NK-92 (cell line): ENCODE data around the gene CDK11A.
"Not testable (repeated sequence)": the region's sequence is repeated elsewhere in the genome, so short reads cannot be mapped to it uniquely, and the experiment has no call there.

Experiments used
- DNase-seq: peaks from one replicate; lab custom pipeline; 2025; ENCODE audit not compliant: unreplicated experiment; lab: John Stamatoyannopoulos, UW

CDK11A gene

DNA sequence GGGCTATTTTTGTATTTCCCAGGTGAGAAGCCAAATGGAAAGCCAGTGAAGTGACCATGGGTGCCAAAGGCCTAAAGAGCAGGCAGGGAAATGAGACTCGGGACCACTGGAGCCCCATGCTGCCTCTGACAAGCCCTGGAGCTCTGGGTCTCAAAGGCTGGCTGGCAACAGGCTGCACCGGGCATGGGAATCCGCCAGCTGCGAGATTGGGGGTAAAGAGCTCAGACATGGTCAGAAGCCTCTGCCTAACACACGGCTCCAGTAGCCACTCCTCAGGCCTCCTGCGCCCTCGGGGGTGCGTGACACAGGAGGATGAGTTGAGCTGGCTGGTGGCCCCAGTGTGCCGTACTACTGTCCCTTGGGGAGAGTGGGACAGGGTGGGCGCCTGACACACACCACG, 59.8 kb downstream of the CDK11A start:
- not testable (repeated sequence) for DNase-seq

DNA sequence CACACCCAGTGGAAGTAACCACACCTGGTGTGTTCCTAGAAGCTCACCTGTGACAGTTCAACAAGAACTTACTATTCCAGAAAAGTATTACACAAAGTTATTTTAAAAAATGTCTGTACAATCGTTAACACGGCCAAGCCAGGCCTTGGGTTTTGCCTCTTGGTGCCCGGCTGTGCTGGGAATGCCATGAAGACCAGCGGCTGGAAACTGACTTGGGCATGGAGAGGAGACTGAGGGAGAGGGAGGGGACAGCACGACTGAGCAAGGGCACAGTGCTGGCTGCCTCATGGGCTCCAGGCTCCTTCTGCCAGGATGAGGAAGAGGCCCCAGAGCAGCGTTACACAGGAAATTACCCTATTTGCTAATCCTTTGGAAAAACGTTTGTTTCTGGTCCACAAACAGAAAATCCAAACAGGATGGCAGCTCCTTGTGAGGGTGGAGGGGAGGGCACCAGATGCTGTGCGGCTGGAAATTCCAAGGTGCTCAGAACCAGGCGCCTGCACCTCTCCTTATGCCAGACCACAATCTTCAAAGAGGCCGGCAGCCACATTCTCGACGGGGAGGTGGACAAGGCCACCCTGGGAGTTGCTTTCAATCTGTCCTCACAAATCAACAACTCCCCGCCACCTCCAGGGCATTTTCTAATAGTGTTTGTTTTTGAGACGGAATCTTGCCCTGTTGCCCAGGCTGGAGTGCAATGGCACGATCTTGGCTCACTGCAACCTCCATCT, 61.2 kb downstream of the CDK11A start:
- DNase-seq: not testable (repeated sequence)

DNA sequence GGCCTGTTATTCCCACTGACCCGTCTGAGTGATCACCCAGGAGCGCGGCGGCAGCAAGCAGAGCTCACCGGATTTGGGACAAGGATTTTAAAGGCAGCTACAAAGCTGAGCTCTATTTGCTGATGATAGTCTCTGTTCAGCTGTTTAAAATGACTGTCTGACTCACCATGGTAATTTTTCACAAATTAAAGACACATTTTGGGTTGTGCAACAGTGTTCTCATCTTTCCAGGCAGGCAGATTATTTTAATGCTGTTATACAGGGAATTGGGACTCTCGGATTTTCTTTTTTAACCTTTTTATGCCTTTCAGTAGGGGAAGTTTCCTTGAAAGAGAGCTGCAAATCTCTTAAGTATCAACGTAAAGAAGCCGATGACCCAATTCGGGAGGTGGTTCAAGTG, 61.8 kb downstream of the CDK11A start:
- not testable (repeated sequence) for DNase-seq

DNA sequence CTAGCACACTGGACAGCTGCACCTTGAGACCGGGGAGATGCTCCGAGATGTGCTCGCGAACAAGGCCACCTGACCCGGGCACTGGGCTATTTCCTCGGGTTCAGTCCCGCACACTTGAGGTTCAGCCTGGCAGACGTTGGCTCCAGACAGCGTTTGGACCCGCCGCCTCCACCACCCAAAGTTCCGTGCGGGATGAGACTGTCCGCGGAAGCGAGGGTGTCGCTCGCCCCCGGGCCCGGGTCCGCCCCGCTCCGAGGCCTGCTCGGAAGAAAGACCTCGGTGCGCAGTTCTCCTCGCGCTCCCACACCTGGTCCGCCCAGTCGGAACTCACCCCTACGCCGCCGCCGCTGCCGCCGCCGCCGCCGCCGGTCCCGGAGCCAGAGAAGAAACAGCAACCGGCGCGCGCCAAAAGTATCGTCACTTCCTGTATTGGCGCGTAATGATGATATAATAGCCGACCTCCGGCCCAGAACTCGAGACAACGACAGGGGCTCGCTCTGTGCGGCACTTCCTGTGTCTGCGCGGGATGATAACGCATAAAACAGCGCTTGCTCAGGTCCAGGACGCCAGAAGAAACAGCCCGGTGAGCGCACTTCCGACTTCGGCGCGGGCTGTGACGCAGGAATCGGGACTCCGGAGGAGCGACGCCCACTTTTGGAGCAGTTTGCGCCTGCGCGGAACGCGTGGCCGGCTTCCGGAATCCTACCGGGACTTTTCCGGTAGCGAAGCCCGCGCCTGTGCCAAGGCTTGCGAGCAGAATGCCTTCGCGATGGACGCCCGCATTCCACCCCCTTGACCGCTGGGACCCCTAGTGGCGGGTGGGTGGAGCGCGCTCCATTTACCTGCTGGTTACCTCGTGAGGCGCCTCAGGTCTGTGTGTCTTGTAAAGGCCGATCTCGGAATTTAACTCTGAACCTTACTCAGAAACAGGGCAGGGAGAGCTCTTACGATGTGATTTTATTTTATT, 65.3 kb downstream of the CDK11A start, which contains the start of gene CDK11B:
TSS of gene CDK11B (minus strand) at position 422 of the 967 bp plus-strand sequence. CDS start 1,519 bp downstream, outside the sequence.
- DNase-seq: peak; percentile 75
